ENCODE data around the gene TESK2. TPM values are rescaled to one million over a fixed set of nuclear protein-coding genes. Genes with fewer than 3 reads are reported as not detected.

The TESK2 gene
- total and polyA plus RNA-seq, 2 of the 13 experiments (the other 11 are each of a cell fraction or from before 2014, with no cell fraction given), result 5.5 to 9.6 TPM

DNA sequence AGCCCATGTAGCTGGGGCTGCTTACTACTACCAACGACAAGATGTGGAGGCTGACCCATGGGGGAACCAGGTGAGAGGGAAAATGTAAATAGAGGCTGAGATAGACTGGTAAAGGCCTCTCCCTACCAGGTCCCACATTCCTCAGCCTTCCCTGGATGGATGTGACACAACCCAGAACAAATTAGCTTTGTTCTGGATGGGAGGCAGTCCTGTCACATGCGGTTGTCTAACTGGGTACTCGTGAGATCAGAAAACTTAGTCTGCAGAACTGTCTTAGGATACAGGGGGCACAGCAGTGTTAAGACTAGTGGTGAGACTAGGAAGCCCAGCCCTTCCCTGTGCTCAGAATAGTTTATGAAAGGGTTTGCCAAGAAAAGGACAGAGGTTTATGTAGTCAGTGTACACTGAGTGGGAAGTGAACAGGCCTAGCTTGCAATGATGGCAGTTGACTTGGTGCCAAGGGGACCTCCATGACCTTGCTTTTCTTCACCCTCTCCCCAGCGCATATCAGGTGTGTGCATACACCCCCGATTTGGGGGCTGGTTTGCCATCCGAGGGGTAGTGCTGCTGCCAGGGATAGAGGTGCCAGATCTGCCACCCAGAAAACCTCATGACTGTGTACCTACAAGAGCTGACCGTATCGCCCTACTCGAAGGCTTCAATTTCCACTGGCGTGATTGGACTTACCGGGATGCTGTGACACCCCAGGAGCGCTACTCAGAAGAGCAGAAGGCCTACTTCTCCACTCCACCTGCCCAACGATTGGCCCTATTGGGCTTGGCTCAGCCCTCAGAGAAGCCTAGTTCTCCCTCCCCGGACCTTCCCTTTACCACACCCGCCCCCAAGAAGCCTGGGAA is 17.6 kb upstream of the TESK2 start (continued):
- TF ChIP-seq ZNF143 (CRISPR knock-in tag; IDR thresholded peaks at IDR 0.05) (no peak), ZNF138 (CRISPR knock-in tag; IDR thresholded peaks at IDR 0.05; ENCODE audit: low read depth) (no peak), MEF2D (CRISPR knock-in tag; IDR thresholded peaks at IDR 0.05) (no peak), IKZF4 (CRISPR knock-in tag; IDR thresholded peaks at IDR 0.05; ENCODE audit: borderline replicate concordance, low read depth, not compliant biosample characterization) (no peak), KDM2A (CRISPR knock-in tag; IDR thresholded peaks at IDR 0.05; ENCODE audit: borderline replicate concordance, low read depth) (0 out of 2 replicates have a peak, but pooled peaks have one; percentile 28), PHF5A (CRISPR knock-in tag; IDR thresholded peaks at IDR 0.05; ENCODE audit: low read depth, unreplicated experiment) (no peak), MYC (CRISPR knock-in tag; IDR thresholded peaks at IDR 0.05; ENCODE audit: borderline replicate concordance) (0 out of 2 replicates have a peak, but pooled peaks have one; percentile 20), ATF7 (IDR thresholded peaks at IDR 0.05) (no peak), ATF7 (CRISPR knock-in tag; IDR thresholded peaks at IDR 0.05) (no peak), CEBPG (CRISPR knock-in tag; IDR thresholded peaks at IDR 0.05) (no peak), SOX13 (IDR thresholded peaks at IDR 0.05) (no peak), SOX13 (CRISPR knock-in tag; conservative IDR thresholded peaks at IDR 0.05 in 1 of 2, IDR thresholded peaks at IDR 0.05 in 1 of 2) (peak in 1 of 2 experiments; percentile 33; a peak in 1 of 4 replicates), BHLHE40 (IDR thresholded peaks at IDR 0.05; ENCODE audit: low read length) (peak; percentile 16; the same call in 1 of the 2 replicates), NCOA2 (CRISPR knock-in tag; IDR thresholded peaks at IDR 0.05) (0 out of 2 replicates have a peak, but pooled peaks have one; percentile 22), CREB1 (IDR thresholded peaks at IDR 0.05) (no peak), CREB1 (CRISPR knock-in tag; IDR thresholded peaks at IDR 0.05) (peak; percentile 32; the same call in 1 of the 2 replicates), HDAC1 (CRISPR knock-in tag; IDR thresholded peaks at IDR 0.05) (peak; percentile 34; the same call in 1 of the 2 replicates), CHD2 (IDR thresholded peaks at IDR 0.05; ENCODE audit: low read depth, low read length) (peak; percentile 61; the same call in 1 of the 2 replicates), HNRNPK (IDR thresholded peaks at IDR 0.05; ENCODE audit: low read depth, low read length, poor library complexity, severe bottlenecking) (no peak), ISL2 (CRISPR knock-in tag; IDR thresholded peaks at IDR 0.05) (0 out of 2 replicates have a peak, but pooled peaks have one; percentile 24), POLR2G (IDR thresholded peaks at IDR 0.05; ENCODE audit: low read depth, low read length) (0 out of 2 replicates have a peak, but pooled peaks have one; percentile 60), ZNF468 (CRISPR knock-in tag; IDR thresholded peaks at IDR 0.05) (no peak)
- TF ChIP-seq, protein P1, sequence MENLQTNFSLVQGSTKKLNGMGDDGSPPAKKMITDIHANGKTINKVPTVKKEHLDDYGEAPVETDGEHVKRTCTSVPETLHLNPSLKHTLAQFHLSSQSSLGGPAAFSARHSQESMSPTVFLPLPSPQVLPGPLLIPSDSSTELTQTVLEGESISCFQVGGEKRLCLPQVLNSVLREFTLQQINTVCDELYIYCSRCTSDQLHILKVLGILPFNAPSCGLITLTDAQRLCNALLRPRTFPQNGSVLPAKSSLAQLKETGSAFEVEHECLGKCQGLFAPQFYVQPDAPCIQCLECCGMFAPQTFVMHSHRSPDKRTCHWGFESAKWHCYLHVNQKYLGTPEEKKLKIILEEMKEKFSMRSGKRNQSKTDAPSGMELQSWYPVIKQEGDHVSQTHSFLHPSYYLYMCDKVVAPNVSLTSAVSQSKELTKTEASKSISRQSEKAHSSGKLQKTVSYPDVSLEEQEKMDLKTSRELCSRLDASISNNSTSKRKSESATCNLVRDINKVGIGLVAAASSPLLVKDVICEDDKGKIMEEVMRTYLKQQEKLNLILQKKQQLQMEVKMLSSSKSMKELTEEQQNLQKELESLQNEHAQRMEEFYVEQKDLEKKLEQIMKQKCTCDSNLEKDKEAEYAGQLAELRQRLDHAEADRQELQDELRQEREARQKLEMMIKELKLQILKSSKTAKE (CRISPR knock-in tag; IDR thresholded peaks at IDR 0.05; ENCODE audit: borderline replicate concordance), result no peak
- TF ChIP-seq, protein P2, sequence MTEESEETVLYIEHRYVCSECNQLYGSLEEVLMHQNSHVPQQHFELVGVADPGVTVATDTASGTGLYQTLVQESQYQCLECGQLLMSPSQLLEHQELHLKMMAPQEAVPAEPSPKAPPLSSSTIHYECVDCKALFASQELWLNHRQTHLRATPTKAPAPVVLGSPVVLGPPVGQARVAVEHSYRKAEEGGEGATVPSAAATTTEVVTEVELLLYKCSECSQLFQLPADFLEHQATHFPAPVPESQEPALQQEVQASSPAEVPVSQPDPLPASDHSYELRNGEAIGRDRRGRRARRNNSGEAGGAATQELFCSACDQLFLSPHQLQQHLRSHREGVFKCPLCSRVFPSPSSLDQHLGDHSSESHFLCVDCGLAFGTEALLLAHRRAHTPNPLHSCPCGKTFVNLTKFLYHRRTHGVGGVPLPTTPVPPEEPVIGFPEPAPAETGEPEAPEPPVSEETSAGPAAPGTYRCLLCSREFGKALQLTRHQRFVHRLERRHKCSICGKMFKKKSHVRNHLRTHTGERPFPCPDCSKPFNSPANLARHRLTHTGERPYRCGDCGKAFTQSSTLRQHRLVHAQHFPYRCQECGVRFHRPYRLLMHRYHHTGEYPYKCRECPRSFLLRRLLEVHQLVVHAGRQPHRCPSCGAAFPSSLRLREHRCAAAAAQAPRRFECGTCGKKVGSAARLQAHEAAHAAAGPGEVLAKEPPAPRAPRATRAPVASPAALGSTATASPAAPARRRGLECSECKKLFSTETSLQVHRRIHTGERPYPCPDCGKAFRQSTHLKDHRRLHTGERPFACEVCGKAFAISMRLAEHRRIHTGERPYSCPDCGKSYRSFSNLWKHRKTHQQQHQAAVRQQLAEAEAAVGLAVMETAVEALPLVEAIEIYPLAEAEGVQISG (CRISPR knock-in tag; IDR thresholded peaks at IDR 0.05), result peak; percentile 31; the same call in 1 of the 2 replicates
- TF ChIP-seq, protein P3, sequence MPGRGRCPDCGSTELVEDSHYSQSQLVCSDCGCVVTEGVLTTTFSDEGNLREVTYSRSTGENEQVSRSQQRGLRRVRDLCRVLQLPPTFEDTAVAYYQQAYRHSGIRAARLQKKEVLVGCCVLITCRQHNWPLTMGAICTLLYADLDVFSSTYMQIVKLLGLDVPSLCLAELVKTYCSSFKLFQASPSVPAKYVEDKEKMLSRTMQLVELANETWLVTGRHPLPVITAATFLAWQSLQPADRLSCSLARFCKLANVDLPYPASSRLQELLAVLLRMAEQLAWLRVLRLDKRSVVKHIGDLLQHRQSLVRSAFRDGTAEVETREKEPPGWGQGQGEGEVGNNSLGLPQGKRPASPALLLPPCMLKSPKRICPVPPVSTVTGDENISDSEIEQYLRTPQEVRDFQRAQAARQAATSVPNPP (CRISPR knock-in tag; IDR thresholded peaks at IDR 0.05), result 0 out of 2 replicates have a peak, but pooled peaks have one; percentile 21
